Neural cell (in vitro differentiated cells): Measurements from ENCODE around the gene FAM184A. TPM values are rescaled to one million over a fixed set of nuclear protein-coding genes. Genes with fewer than 3 reads are reported as not detected.

Experiments
- H2AFZ ChIP-seq: fragments of 200-600, 300-800 bp; sonication (generic), shearing (Covaris generic); 2 replicates; pipeline ENCODE4 v1.6.0; 2014; ENCODE audit warnings: low read depth, mild to moderate bottlenecking, antibody characterized with exemption, low read length, moderate library complexity
- H3F3A ChIP-seq: fragments of 200-600 bp; shearing (Covaris generic); 2 replicates; pipeline ENCODE4 v1.6.1; 2016; ENCODE audit warnings: mild to moderate bottlenecking, moderate library complexity, mixed read lengths, antibody characterized with exemption, low read length; ENCODE audit not compliant: insufficient read depth, poor library complexity, severe bottlenecking
- H3K27ac ChIP-seq: fragments of 200-600, 300-800 bp; sonication (generic), shearing (Covaris generic); 2 replicates; pipeline ENCODE4 v1.5.1; 2014; ENCODE audit warnings: mild to moderate bottlenecking, low read length, moderate library complexity
- H3K27me3 ChIP-seq: fragments of 300-800, 200-600 bp; sonication (generic), shearing (Covaris generic); 2 replicates; pipeline ENCODE4 v1.6.0; 2014; ENCODE audit warnings: mild to moderate bottlenecking, low read depth, low read length, moderate library complexity; ENCODE audit not compliant: insufficient read depth
- H3K36me3 ChIP-seq: fragments of 300-800, 200-600 bp; sonication (generic), shearing (Covaris generic); 2 replicates; pipeline ENCODE4 v1.5.1; 2014; ENCODE audit warnings: mild to moderate bottlenecking, antibody characterized with exemption, low read length, moderate library complexity; ENCODE audit not compliant: insufficient read depth
- H3K4me2 ChIP-seq: fragments of 300-800, 200-600 bp; sonication (generic), shearing (Covaris generic); 2 replicates; pipeline ENCODE4 v1.6.0; 2014; ENCODE audit warnings: mild to moderate bottlenecking, low read length
- H3K4me3 ChIP-seq: fragments of 300-800, 200-600 bp; sonication (generic), shearing (Covaris generic); 2 replicates; pipeline ENCODE4 v1.5.1; 2014; ENCODE audit warnings: mild to moderate bottlenecking, low read length, moderate library complexity
- H3K79me2 ChIP-seq: fragments of 200-600 bp; shearing (Covaris generic); replicated peaks from 2 replicates; pipeline ENCODE4 v1.6.0; 2014; ENCODE audit warnings: mild to moderate bottlenecking, low read length, moderate library complexity; ENCODE audit not compliant: insufficient read depth
- H3K9ac ChIP-seq: fragments of 300-800, 200-600 bp; sonication (generic), shearing (Covaris generic); 2 replicates; pipeline ENCODE4 v1.6.1; 2016; ENCODE audit warnings: mild to moderate bottlenecking, low read length, mixed read lengths
- H3K9me2 ChIP-seq: fragments of 200-600 bp; shearing (Covaris generic); 2 replicates; pipeline ENCODE4 v1.6.1; 2016; ENCODE audit warnings: mild to moderate bottlenecking, low read length, mixed read lengths; ENCODE audit not compliant: insufficient read depth
- H3K9me3 ChIP-seq: fragments of 200-600, 300-800 bp; sonication (generic), shearing (Covaris generic); 2 replicates; pipeline ENCODE4 v1.6.1; 2016; ENCODE audit warnings: mild to moderate bottlenecking, mixed run types, low read length, moderate library complexity, mixed read lengths
- H4K20me1 ChIP-seq: fragments of 200-600 bp; shearing (Covaris generic); 2 replicates; pipeline ENCODE4 v1.6.1; 2016; ENCODE audit warnings: mild to moderate bottlenecking, mixed run types; ENCODE audit not compliant: insufficient read depth
- CTCF ChIP-seq: fragments of 450-650 bp; IDR thresholded peaks from 2 replicates; pipeline ENCODE4 v1.5.1; 2014; ENCODE audit warnings: antibody characterized with exemption, mild to moderate bottlenecking, moderate library complexity; ENCODE audit not compliant: poor library complexity, severe bottlenecking
- EP300 ChIP-seq: fragments of 450-650 bp; conservative IDR thresholded peaks from 2 replicates; pipeline ENCODE4 v1.6.1; 2014; ENCODE audit warnings: antibody characterized with exemption, mild to moderate bottlenecking, moderate library complexity; ENCODE audit not compliant: poor library complexity, severe bottlenecking
- EZH2 ChIP-seq: fragments of 200-600, 300-800 bp; shearing (Covaris generic), sonication (generic); IDR thresholded peaks from 2 replicates; pipeline ENCODE4 v1.6.1; 2014; ENCODE audit warnings: antibody characterized with exemption, low read length, borderline replicate concordance, mild to moderate bottlenecking; ENCODE audit not compliant: insufficient read depth, poor library complexity, severe bottlenecking
- MXI1 ChIP-seq: fragments of 450-650 bp; conservative IDR thresholded peaks from 2 replicates; pipeline ENCODE4 v1.6.1; 2014; ENCODE audit warnings: antibody characterized with exemption, mild to moderate bottlenecking; ENCODE audit not compliant: poor library complexity, severe bottlenecking
- POLR2AphosphoS5 ChIP-seq: IDR thresholded peaks from 2 replicates; pipeline ENCODE4 v1.6.1; 2012
- RAD21 ChIP-seq: fragments of 450-650 bp; conservative IDR thresholded peaks from 2 replicates; pipeline ENCODE4 v1.6.1; 2014; ENCODE audit warnings: antibody characterized with exemption, mild to moderate bottlenecking, moderate library complexity
- REST ChIP-seq: IDR thresholded peaks from 2 replicates; pipeline ENCODE4 v1.6.1; 2012; ENCODE audit warnings: borderline replicate concordance
- SMC3 ChIP-seq: fragments of 450-650 bp; conservative IDR thresholded peaks from 2 replicates; pipeline ENCODE4 v1.6.1; 2014; ENCODE audit warnings: antibody characterized with exemption, mild to moderate bottlenecking, moderate library complexity; ENCODE audit not compliant: poor library complexity
- TAF1 ChIP-seq: IDR thresholded peaks from 2 replicates; pipeline ENCODE4 v1.6.1; 2012; ENCODE audit warnings: low read depth
- polyA plus RNA-seq: library from polyadenylated mRNA; depleted of rRNA; stranded (reverse); fragments of >200 nt; gene quantifications from 2 replicates; pipeline ENCODE4 v1.2.3, GENCODE V29; 2014

The FAM184A gene
- polyA plus RNA-seq, 1 donor from 2014 or later, result 47.5 TPM

GRCh38 chr6:119125576-119125975, 47.1 kb upstream of the FAM184A start:
- Histone ChIP-seq H3K36me3 (no peaks in the 10 kb centered on the region), H4K20me1 (no peaks in the 10 kb centered on the region), H3K9me2 (no peaks in the 10 kb centered on the region), H3K4me3 (no peak overlapping the region), H2AFZ (no peak overlapping the region), H3K9me3 (no peaks in the 10 kb centered on the region), H3K9ac (no peak overlapping the region), H3K79me2 (no peaks in the 10 kb centered on the region), H3F3A (no peaks in the 10 kb centered on the region), H3K4me2 (no peak overlapping the region), H3K27me3 (no peaks in the 10 kb centered on the region), H3K27ac (no peak overlapping the region)
- TF ChIP-seq REST, result no peak
- no peak for TF ChIP-seq POLR2AphosphoS5
- TF ChIP-seq TAF1, result no peak
- TF ChIP-seq CTCF, result no peak
- no peak for TF ChIP-seq EP300
- no peak for TF ChIP-seq MXI1
- no peak for TF ChIP-seq RAD21
- TF ChIP-seq SMC3, result no peak
- TF ChIP-seq EZH2, result no peak

- Histone ChIP-seq H3K9me3 (no peaks in the 10 kb centered on the region), H3K4me3 (no peak overlapping the region), H3K79me2 (no peaks in the 10 kb centered on the region), H3K36me3 (no peaks in the 10 kb centered on the region), H3K9me2 (no peaks in the 10 kb centered on the region), H3K4me2 (no peak overlapping the region), H3F3A (no peaks in the 10 kb centered on the region), H2AFZ (no peak overlapping the region), H3K9ac (no peak overlapping the region), H3K27ac (no peak overlapping the region), H4K20me1 (no peaks in the 10 kb centered on the region), H3K27me3 (no peaks in the 10 kb centered on the region)
- TF ChIP-seq EP300, result no peak
Observed at GRCh38 chr6:119124079-119124824, 45.8 kb upstream of the FAM184A start.
